HEK293 (cell line): ENCODE measurements around the gene LRRK1.

Source experiments
- CTCF ChIA-PET: fragments of 350-600 bp; formaldehyde crosslinking; extraction: SDS; loops from one replicate; lab custom pipeline; 2021; ENCODE audit warnings: antibody characterized with exemption; lab: Yijun Ruan, JAX
- POLR2A ChIA-PET: fragments of 300-600 bp; formaldehyde crosslinking; extraction: SDS; loops from one replicate; lab custom pipeline; 2020; ENCODE audit warnings: antibody characterized with exemption, inconsistent platforms; lab: Yijun Ruan, JAX
- H3K27ac ChIP-seq: fragments of 200-500 bp; sonication (Bioruptor generic); 2 replicates; pipeline ENCODE4 v1.5.1; 2014; ENCODE audit warnings: low read depth, low read length, control low read depth, inconsistent platforms; ENCODE audit errors: extremely low read depth
- H3K36me3 ChIP-seq, 2 experiments: fragments of 200-500 bp in 1 of 2; sonication (Bioruptor generic) in 1 of 2; 1 replicate in 1 of 2; 2 replicates in 1 of 2; pipeline ENCODE4 v1.5.1; 2014 to 2017; ENCODE audit warnings: inconsistent platforms in 2 of 2, low read length in 2 of 2; ENCODE audit not compliant: control insufficient read depth in 2 of 2, insufficient read depth in 1 of 2
- H3K4me1 ChIP-seq: fragments of 200-500 bp; sonication (Bioruptor generic); 2 replicates; pipeline ENCODE4 v1.5.1; 2014; ENCODE audit warnings: mild to moderate bottlenecking, low read length, inconsistent platforms; ENCODE audit not compliant: control insufficient read depth, insufficient read depth
- H3K4me3 ChIP-seq: 2 replicates; pipeline ENCODE4 v1.5.1; 2011; ENCODE audit warnings: low read depth, mild to moderate bottlenecking, control low read depth, low read length, moderate library complexity
- H3K9me3 ChIP-seq: fragments of 200-500 bp; sonication (Bioruptor generic); 2 replicates; pipeline ENCODE4 v1.5.1; 2014; ENCODE audit warnings: low read depth, low read length, inconsistent platforms; ENCODE audit not compliant: control insufficient read depth, insufficient read depth
- GLIS2 ChIP-seq: fragments of 450-650 bp; formaldehyde crosslinking; IDR thresholded peaks from 2 replicates; pipeline ENCODE4 v1.5.1; 2016; ENCODE audit warnings: missing biosample characterization, missing genetic modification characterization
- KLF9 ChIP-seq: fragments of 450-650 bp; formaldehyde crosslinking; IDR thresholded peaks from 2 replicates; pipeline ENCODE4 v1.5.1; 2016; ENCODE audit warnings: missing biosample characterization, missing genetic modification characterization, low read depth
- SCRT1 ChIP-seq: fragments of 450-650 bp; formaldehyde crosslinking; IDR thresholded peaks from 2 replicates; pipeline ENCODE4 v1.5.1; 2016; ENCODE audit warnings: missing biosample characterization, missing genetic modification characterization, borderline replicate concordance
- SP2 ChIP-seq: fragments of 450-650 bp; formaldehyde crosslinking; IDR thresholded peaks from 2 replicates; pipeline ENCODE4 v1.5.1; 2016; ENCODE audit warnings: missing biosample characterization, missing genetic modification characterization
- TCF7L2 ChIP-seq: IDR thresholded peaks from 2 replicates; pipeline ENCODE4 v1.6.1; 2011; ENCODE audit warnings: low read depth, mild to moderate bottlenecking, inconsistent platforms, low read length, moderate library complexity, borderline replicate concordance
- YY1 ChIP-seq: fragments of 450-650 bp; formaldehyde crosslinking; IDR thresholded peaks from 2 replicates; pipeline ENCODE4 v1.5.1; 2018; ENCODE audit warnings: missing biosample characterization, missing genetic modification characterization
- YY2 ChIP-seq: fragments of 450-650 bp; formaldehyde crosslinking; IDR thresholded peaks from 2 replicates; pipeline ENCODE4 v1.5.1; 2016; ENCODE audit warnings: missing biosample characterization, missing genetic modification characterization
- ZFHX2 ChIP-seq: fragments of 450-650 bp; formaldehyde crosslinking; conservative IDR thresholded peaks from 2 replicates; pipeline ENCODE4 v1.5.1; 2016; ENCODE audit warnings: missing biosample characterization, missing genetic modification characterization
- ZNF214 ChIP-seq: fragments of 450-650 bp; formaldehyde crosslinking; IDR thresholded peaks from 2 replicates; pipeline ENCODE4 v1.5.1; 2017; ENCODE audit warnings: missing biosample characterization, mild to moderate bottlenecking, missing genetic modification characterization, borderline replicate concordance
- ZNF239 ChIP-seq: fragments of 450-650 bp; formaldehyde crosslinking; IDR thresholded peaks from 2 replicates; pipeline ENCODE4 v1.5.1; 2016; ENCODE audit warnings: missing biosample characterization, missing genetic modification characterization
- ZNF341 ChIP-seq: fragments of 450-650 bp; formaldehyde crosslinking; IDR thresholded peaks from 2 replicates; pipeline ENCODE4; 2016; ENCODE audit warnings: low read depth, missing biosample characterization, missing genetic modification characterization
- ZNF366 ChIP-seq: fragments of 450-650 bp; formaldehyde crosslinking; conservative IDR thresholded peaks from 2 replicates; pipeline ENCODE4 v1.5.1; 2016; ENCODE audit warnings: missing biosample characterization, missing genetic modification characterization
- ZNF530 ChIP-seq: fragments of 450-650 bp; formaldehyde crosslinking; IDR thresholded peaks from 2 replicates; pipeline ENCODE4 v1.5.1; 2016; ENCODE audit warnings: low read depth, missing biosample characterization, missing genetic modification characterization
- ZNF548 ChIP-seq: fragments of 450-650 bp; formaldehyde crosslinking; IDR thresholded peaks from 2 replicates; pipeline ENCODE4 v1.5.1; 2016; ENCODE audit warnings: missing biosample characterization, missing genetic modification characterization
- ZNF558 ChIP-seq: fragments of 450-650 bp; formaldehyde crosslinking; IDR thresholded peaks from 2 replicates; pipeline ENCODE4 v1.5.1; 2016; ENCODE audit warnings: missing biosample characterization, missing genetic modification characterization
- ZNF677 ChIP-seq: fragments of 450-650 bp; IDR thresholded peaks from 2 replicates; pipeline ENCODE4 v1.5.0; 2018; ENCODE audit warnings: missing biosample characterization, mild to moderate bottlenecking, missing genetic modification characterization, moderate library complexity
- TF ChIP-seq, protein P1 (sequence below): fragments of 450-650 bp; formaldehyde crosslinking; IDR thresholded peaks from 2 replicates; pipeline ENCODE4 v1.5.1; 2016; ENCODE audit warnings: missing biosample characterization, missing genetic modification characterization
- TF ChIP-seq, protein P2 (sequence below): fragments of 450-650 bp; formaldehyde crosslinking; conservative IDR thresholded peaks from 2 replicates; pipeline ENCODE4 v1.5.1; 2016; ENCODE audit warnings: low read depth, missing biosample characterization, missing genetic modification characterization
- TF ChIP-seq, protein P3 (sequence below): fragments of 450-650 bp; formaldehyde crosslinking; IDR thresholded peaks from 2 replicates; pipeline ENCODE4 v1.5.1; 2016; ENCODE audit warnings: missing biosample characterization, missing genetic modification characterization
- TF ChIP-seq, protein P4 (sequence below): fragments of 450-650 bp; IDR thresholded peaks from 2 replicates; pipeline ENCODE4 v1.5.1; 2018; ENCODE audit warnings: missing biosample characterization, mild to moderate bottlenecking, missing genetic modification characterization

Gene LRRK1

DNA sequence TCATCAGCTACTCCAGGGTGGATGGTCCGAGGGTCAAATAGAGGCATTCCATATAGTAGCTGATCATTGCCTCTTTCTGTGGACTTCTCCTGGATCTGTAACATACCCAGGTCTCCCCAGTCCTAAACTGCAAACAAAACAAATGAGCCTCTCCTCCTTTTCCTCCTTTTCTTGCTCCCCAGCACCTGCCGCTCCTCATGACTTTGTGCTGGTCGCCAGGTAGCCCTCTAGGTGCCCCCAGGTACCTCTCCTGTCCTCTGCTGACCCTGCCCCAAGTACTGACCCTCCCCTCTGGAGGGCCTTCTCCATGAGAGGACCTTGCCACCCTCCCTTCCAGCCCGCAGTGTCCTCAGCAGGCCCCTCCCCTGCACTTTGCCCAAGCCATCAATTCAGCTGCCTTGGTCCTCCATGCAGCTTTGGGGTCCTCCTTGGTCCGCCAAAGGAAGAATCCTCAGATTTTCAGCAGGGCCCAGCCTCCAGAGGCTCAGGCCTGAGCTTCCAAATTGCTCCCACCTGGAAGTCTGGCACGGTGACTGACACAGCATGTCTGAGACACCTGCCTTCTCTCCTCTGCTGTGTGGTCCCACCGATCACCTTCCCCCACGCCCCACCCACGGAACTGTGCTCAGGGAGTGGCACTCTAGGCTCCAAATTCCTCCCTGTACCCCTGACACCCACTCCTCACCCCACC, 111.0 kb downstream of the LRRK1 start:
- TF ChIP-seq ZFHX2 (tag by site-specific recombination): peak; percentile 27; the same call in 1 of the 2 replicates
- TF ChIP-seq ZNF341 (tag by site-specific recombination): no peak
- ChIA-PET POLR2A (no interaction called here), CTCF (interaction anchor here (0.6 kb wide), 1 partner anchor 14 kb away, joined by 3 read pairs; no protein-coding TSS in a partner anchor)
- H3K4me3 ChIP-seq: no peak overlapping the region
- no peaks in the 10 kb centered on the region for H3K9me3 ChIP-seq
- H3K27ac ChIP-seq: no peak overlapping the region
- H3K36me3 ChIP-seq: no peaks in the 10 kb centered on the region
- H3K4me1 ChIP-seq: no peaks in the 10 kb centered on the region

DNA sequence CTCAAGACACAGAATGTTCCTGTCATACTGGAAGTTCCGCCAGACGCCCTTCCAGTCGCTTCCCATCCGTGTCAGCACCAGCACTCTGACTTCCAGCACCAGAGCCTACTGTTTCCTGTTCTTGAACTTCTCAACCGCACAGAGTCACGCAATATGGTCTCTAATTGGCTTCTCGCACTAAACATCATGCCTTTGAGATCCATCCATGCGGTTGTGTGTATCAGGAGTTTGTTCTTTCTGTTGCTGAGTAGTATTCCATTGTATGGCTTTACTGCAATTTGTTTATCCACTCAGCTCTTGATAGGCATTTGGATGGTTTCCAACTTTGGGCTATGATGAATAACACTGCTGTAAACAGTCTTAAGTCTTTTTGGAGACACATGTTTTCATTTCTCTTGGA, 112.1 kb downstream of the LRRK1 start:
- H3K27ac ChIP-seq: no peak overlapping the region
- TF ChIP-seq, protein P1, sequence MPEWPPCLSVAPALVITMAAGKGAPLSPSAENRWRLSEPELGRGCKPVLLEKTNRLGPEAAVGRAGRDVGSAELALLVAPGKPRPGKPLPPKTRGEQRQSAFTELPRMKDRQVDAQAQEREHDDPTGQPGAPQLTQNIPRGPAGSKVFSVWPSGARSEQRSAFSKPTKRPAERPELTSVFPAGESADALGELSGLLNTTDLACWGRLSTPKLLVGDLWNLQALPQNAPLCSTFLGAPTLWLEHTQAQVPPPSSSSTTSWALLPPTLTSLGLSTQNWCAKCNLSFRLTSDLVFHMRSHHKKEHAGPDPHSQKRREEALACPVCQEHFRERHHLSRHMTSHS (tag by site-specific recombination): no peak
- TF ChIP-seq YY2 (no peak), ZNF366 (tag by site-specific recombination) (no peak), ZNF214 (tag by site-specific recombination) (no peak), TCF7L2 (no peak), ZNF558 (tag by site-specific recombination) (no peak)
- TF ChIP-seq, protein P2, sequence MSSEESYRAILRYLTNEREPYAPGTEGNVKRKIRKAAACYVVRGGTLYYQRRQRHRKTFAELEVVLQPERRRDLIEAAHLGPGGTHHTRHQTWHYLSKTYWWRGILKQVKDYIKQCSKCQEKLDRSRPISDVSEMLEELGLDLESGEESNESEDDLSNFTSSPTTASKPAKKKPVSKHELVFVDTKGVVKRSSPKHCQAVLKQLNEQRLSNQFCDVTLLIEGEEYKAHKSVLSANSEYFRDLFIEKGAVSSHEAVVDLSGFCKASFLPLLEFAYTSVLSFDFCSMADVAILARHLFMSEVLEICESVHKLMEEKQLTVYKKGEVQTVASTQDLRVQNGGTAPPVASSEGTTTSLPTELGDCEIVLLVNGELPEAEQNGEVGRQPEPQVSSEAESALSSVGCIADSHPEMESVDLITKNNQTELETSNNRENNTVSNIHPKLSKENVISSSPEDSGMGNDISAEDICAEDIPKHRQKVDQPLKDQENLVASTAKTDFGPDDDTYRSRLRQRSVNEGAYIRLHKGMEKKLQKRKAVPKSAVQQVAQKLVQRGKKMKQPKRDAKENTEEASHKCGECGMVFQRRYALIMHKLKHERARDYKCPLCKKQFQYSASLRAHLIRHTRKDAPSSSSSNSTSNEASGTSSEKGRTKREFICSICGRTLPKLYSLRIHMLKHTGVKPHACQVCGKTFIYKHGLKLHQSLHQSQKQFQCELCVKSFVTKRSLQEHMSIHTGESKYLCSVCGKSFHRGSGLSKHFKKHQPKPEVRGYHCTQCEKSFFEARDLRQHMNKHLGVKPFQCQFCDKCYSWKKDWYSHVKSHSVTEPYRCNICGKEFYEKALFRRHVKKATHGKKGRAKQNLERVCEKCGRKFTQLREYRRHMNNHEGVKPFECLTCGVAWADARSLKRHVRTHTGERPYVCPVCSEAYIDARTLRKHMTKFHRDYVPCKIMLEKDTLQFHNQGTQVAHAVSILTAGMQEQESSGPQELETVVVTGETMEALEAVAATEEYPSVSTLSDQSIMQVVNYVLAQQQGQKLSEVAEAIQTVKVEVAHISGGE: no peak
- no peak overlapping the region for H3K4me3 ChIP-seq
- H3K9me3 ChIP-seq: no peaks in the 10 kb centered on the region
- no peaks in the 10 kb centered on the region for H3K36me3 ChIP-seq
- ChIA-PET CTCF (interaction anchor here (0.8 to 4.0 kb wide), 2 partner anchors 16 to 227 kb away, joined by 5 to 13 read pairs; no protein-coding TSS in a partner anchor), POLR2A (interaction anchor here (0.7 kb wide), 1 partner anchor 25 kb away, joined by 3 read pairs; no protein-coding TSS in a partner anchor)
- no peaks in the 10 kb centered on the region for H3K4me1 ChIP-seq

DNA sequence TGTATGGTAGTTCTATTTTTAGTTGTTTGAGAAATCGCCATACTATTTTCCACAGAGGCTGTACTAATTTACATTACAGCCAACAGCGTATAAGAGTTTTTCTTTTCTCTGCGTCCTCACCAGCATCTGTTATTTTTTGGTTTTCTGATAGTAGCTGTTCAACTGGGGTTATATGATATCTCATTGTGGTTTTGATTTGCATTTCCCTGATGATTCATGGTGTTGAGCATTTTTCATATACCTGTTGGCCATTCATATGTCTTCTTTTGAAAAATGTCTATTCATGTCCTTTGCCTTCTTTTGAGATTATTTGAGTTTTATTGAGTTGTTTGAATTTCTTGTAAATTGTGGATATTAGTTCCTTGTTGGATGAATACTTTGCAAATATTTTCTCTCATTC, 114.6 kb downstream of the LRRK1 start:
- POLR2A ChIA-PET: no interaction called here

DNA sequence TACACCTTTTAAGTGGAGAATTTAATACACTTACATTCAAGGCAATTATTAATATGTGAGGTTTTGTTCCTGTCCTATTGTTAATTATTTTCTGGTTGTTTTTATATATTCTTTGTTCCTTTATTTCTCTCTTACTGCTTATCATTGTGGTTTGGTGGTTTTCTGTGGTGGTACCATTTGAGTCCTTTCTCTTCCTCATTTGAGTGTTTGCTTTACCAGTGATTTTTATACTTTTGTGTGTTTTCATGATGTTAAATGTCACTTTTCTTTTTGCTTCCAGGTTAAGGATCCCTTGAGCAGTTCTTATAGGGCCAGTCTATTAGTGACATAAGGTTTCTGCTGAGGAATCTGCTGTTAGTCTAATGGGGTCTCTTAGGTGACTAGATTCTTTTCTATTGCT, 116.5 kb downstream of the LRRK1 start:
- H3K27ac ChIP-seq: no peak overlapping the region
- H3K4me1 ChIP-seq: no peaks in the 10 kb centered on the region
- no peaks in the 10 kb centered on the region for H3K9me3 ChIP-seq
- ChIA-PET POLR2A (no interaction called here), CTCF (no interaction called here)
- H3K36me3 ChIP-seq: no peaks in the 10 kb centered on the region
- H3K4me3 ChIP-seq: no peak overlapping the region
- TF ChIP-seq ZNF548 (tag by site-specific recombination): no peak
- no peak for TF ChIP-seq SP2
- no peak for TF ChIP-seq GLIS2 (tag by site-specific recombination)
- TF ChIP-seq KLF9 (tag by site-specific recombination): no peak
- TF ChIP-seq ZNF239: no peak
- TF ChIP-seq ZNF530 (tag by site-specific recombination): no peak
- TF ChIP-seq, protein P3, sequence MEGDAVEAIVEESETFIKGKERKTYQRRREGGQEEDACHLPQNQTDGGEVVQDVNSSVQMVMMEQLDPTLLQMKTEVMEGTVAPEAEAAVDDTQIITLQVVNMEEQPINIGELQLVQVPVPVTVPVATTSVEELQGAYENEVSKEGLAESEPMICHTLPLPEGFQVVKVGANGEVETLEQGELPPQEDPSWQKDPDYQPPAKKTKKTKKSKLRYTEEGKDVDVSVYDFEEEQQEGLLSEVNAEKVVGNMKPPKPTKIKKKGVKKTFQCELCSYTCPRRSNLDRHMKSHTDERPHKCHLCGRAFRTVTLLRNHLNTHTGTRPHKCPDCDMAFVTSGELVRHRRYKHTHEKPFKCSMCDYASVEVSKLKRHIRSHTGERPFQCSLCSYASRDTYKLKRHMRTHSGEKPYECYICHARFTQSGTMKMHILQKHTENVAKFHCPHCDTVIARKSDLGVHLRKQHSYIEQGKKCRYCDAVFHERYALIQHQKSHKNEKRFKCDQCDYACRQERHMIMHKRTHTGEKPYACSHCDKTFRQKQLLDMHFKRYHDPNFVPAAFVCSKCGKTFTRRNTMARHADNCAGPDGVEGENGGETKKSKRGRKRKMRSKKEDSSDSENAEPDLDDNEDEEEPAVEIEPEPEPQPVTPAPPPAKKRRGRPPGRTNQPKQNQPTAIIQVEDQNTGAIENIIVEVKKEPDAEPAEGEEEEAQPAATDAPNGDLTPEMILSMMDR (tag by site-specific recombination): no peak
- TF ChIP-seq YY1: no peak
- TF ChIP-seq, protein P4, sequence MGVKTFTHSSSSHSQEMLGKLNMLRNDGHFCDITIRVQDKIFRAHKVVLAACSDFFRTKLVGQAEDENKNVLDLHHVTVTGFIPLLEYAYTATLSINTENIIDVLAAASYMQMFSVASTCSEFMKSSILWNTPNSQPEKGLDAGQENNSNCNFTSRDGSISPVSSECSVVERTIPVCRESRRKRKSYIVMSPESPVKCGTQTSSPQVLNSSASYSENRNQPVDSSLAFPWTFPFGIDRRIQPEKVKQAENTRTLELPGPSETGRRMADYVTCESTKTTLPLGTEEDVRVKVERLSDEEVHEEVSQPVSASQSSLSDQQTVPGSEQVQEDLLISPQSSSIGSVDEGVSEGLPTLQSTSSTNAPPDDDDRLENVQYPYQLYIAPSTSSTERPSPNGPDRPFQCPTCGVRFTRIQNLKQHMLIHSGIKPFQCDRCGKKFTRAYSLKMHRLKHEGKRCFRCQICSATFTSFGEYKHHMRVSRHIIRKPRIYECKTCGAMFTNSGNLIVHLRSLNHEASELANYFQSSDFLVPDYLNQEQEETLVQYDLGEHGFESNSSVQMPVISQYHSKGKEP (tag by site-specific recombination): no peak

More for the DNA sequence above, 114.6 kb downstream of the LRRK1 start:
- no peaks in the 10 kb centered on the region for H3K9me3 ChIP-seq
- H3K4me3 ChIP-seq: no peak overlapping the region
- TF ChIP-seq ZNF677 (no peak), SCRT1 (tag by site-specific recombination) (0 out of 2 replicates have a peak, but pooled peaks have one; percentile 26)
- TF ChIP-seq, all 188 proteins: peak for 1
- Histone ChIP-seq H3K36me3 (no peaks in the 10 kb centered on the region), H3K4me1 (no peaks in the 10 kb centered on the region), H3K27ac (no peak overlapping the region)
- CTCF ChIA-PET: interaction anchor here (4.0 kb wide), 1 partner anchor 224 kb away, joined by 13 read pairs; no protein-coding TSS in a partner anchor
